ENCODE data around the gene FHIP1A. TPM values are rescaled to one million over a fixed set of nuclear protein-coding genes. Genes with fewer than 3 reads are reported as not detected.

FHIP1A gene
- total RNA-seq, 4 donors from 2014 or later, result 27.3 to 76.6 (median 57.1) TPM

DNA sequence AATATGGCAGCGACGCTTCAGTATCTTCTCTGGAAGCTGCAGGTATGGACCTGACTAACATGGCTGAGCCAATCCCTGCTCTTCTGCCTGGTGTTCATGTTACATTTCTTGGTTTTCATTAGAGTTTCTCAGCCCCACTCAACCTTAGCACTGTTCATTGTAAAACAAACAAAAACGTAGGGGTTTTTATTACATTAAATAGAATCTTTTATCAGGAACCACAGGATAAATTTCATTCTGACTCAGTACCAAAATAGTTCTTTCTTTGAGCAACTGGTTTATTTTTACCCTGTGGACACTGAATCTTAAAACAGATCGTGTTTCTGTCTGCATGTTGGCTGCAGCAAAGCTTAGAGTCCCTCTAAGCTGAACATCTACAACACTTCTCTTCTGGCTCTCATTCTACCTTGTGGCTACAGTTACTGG is 27.1 kb downstream of the FHIP1A start:
- H3K4me1 ChIP-seq, result peaks cover 12 to 14% of the 10 kb centered on the region in 2 donors
- H3K4me3 ChIP-seq (replicated peaks in 1 of 3), result no peak overlapping the region
- H3K36me3 ChIP-seq, result no peaks in the 10 kb centered on the region
- WGBS, 2 donors, result 48 to 54% methylated on average over 4 of the region's 4 CpGs
- H3K27me3 ChIP-seq, result no peaks in the 10 kb centered on the region
- intact Hi-C loops (cut with DNase I), result no loop called here
- no peak for DNase-seq
- peak overlapping the region; percentile 24 to 55 (median 40) for H3K27ac ChIP-seq
- H3K9me3 ChIP-seq, result no peaks in the 10 kb centered on the region
- TF ChIP-seq, protein P1, sequence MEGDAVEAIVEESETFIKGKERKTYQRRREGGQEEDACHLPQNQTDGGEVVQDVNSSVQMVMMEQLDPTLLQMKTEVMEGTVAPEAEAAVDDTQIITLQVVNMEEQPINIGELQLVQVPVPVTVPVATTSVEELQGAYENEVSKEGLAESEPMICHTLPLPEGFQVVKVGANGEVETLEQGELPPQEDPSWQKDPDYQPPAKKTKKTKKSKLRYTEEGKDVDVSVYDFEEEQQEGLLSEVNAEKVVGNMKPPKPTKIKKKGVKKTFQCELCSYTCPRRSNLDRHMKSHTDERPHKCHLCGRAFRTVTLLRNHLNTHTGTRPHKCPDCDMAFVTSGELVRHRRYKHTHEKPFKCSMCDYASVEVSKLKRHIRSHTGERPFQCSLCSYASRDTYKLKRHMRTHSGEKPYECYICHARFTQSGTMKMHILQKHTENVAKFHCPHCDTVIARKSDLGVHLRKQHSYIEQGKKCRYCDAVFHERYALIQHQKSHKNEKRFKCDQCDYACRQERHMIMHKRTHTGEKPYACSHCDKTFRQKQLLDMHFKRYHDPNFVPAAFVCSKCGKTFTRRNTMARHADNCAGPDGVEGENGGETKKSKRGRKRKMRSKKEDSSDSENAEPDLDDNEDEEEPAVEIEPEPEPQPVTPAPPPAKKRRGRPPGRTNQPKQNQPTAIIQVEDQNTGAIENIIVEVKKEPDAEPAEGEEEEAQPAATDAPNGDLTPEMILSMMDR (IDR thresholded peaks at IDR 0.05), result no peak
- no peak for TF ChIP-seq POLR2A (IDR thresholded peaks at IDR 0.05)

DNA sequence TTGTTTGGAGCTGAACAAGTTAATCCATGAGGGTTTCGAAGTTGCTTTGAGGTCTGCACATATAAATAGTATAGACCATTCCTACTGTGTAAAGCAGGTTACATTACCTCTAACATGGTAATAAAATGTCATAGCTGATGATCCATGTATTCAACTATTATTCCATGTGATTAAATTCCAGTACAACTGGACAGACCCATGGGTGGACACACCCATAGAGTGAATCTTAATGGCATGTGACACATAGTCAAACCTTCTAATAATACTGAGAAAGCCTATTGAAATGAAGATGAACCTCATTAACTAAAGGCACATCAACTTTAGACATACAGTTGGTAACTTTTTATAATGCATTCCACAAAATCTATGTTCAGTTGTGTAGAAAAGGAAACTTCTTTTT is 28.5 kb downstream of the FHIP1A start:
- Histone ChIP-seq H3K36me3 (no peaks in the 10 kb centered on the region), H3K4me3 (replicated peaks in 1 of 3) (no peak overlapping the region), H3K9me3 (no peaks in the 10 kb centered on the region), H3K27ac (no peak overlapping the region), H3K4me1 (peaks cover 5 to 9% of the 10 kb centered on the region in 2 donors), H3K27me3 (no peaks in the 10 kb centered on the region)
- intact Hi-C loops (cut with DNase I), result no loop called here
- no peak for DNase-seq
- 94% methylated on average over 1 of the region's 1 CpG for WGBS, 2 donors
- TF ChIP-seq, protein P1 (IDR thresholded peaks at IDR 0.05), result no peak
- TF ChIP-seq POLR2A (IDR thresholded peaks at IDR 0.05), result no peak

DNA sequence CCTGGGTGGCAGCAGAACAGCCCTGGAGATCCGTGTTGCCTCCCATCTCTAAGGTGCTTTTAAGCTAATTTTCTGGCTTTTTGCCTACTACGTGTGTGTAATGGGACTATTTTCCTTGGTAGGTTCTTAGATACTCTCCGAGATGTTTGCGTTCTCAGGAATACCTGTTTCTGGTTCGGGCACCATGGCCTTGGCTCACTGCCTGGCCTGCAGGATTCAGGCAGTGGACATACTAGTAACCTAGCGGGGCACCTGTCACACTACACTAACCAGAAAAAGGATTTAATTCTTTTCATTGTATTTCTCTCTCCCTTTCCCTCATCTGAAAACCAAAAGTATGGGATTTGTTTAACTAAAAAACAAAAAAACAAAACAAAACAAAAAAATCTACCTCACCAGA is 29.2 kb downstream of the FHIP1A start:
- WGBS, 2 donors, result 44 to 50% methylated on average over 6 of the region's 6 CpGs
- H3K36me3 ChIP-seq, result no peaks in the 10 kb centered on the region
- H3K27me3 ChIP-seq, result no peaks in the 10 kb centered on the region
- no peak overlapping the region for H3K27ac ChIP-seq
- peaks cover 8 to 12% of the 10 kb centered on the region in 2 donors for H3K4me1 ChIP-seq
- DNase-seq, result peak; percentile 75 to 78
- TF ChIP-seq, protein P1 (IDR thresholded peaks at IDR 0.05), result peak in 1 of 6 experiments; percentile 17
- TF ChIP-seq POLR2A (IDR thresholded peaks at IDR 0.05), result no peak
- intact Hi-C loops (cut with DNase I), result no loop called here
- H3K4me3 ChIP-seq (replicated peaks in 1 of 3), result no peak overlapping the region
- no peaks in the 10 kb centered on the region for H3K9me3 ChIP-seq

DNA sequence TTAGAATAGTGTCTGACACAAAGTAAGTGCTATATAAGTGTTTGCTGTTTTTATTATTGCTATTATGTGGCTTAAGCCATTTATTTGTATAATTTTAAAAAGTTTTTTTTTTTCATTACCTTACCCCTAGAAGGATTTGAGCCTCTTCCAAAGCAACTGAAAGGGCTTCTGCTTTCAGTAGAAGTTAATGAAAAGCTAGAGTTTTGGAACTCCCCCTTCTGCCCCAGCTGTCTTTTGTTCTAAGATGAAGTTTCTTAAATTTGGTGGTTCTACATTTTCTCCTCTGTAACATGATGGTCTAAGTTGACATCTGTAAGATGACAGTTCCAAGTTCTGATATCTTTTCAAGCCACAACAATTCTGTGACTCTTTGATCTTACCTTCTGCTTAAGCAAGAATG is 30.3 kb downstream of the FHIP1A start:
- no peak for TF ChIP-seq POLR2A (IDR thresholded peaks at IDR 0.05)
- TF ChIP-seq, protein P1 (IDR thresholded peaks at IDR 0.05), result no peak
- Histone ChIP-seq H3K4me1 (peaks cover 8 to 13% of the 10 kb centered on the region in 2 donors), H3K9me3 (no peaks in the 10 kb centered on the region), H3K27ac (no peak overlapping the region), H3K4me3 (replicated peaks in 1 of 3) (no peak overlapping the region), H3K27me3 (no peaks in the 10 kb centered on the region), H3K36me3 (no peaks in the 10 kb centered on the region)
- DNase-seq, result no peak
- intact Hi-C loops (cut with DNase I), result no loop called here

DNA sequence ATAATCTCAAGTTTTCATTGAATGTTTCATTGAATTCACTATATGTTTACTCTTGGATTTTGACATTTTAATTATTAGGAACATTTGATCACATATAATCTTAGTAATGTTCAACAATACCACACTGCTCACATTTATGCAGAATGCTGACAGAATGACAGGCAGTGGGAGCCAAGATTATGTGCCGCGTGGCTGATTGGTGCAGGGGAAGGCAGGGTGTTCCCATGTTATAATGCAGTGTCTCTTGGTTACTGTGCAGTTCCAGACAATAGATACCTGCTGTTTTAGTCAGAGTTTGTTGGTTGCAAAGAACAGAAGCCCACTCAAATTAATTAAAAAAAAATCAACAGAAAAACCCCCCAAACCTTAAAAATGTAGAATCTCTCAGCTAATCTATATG is 33.0 kb downstream of the FHIP1A start:
- H3K4me3 ChIP-seq (replicated peaks in 1 of 3), result no peak overlapping the region
- H3K36me3 ChIP-seq, result no peaks in the 10 kb centered on the region
- H3K4me1 ChIP-seq, result peaks cover 3 to 7% of the 10 kb centered on the region in 2 donors
- no peaks in the 10 kb centered on the region for H3K9me3 ChIP-seq
- WGBS, 2 donors, result 94 to 98% methylated on average over 2 of the region's 2 CpGs
- DNase-seq, result no peak
- TF ChIP-seq, protein P1 (IDR thresholded peaks at IDR 0.05), result no peak
- TF ChIP-seq POLR2A (IDR thresholded peaks at IDR 0.05), result no peak
- no peaks in the 10 kb centered on the region for H3K27me3 ChIP-seq
- intact Hi-C loops (cut with DNase I), result no loop called here
- no peak overlapping the region for H3K27ac ChIP-seq

Data from thyroid gland (tissue), 4 donors.